ENCODE measurements around the gene CALML4.

DNA sequence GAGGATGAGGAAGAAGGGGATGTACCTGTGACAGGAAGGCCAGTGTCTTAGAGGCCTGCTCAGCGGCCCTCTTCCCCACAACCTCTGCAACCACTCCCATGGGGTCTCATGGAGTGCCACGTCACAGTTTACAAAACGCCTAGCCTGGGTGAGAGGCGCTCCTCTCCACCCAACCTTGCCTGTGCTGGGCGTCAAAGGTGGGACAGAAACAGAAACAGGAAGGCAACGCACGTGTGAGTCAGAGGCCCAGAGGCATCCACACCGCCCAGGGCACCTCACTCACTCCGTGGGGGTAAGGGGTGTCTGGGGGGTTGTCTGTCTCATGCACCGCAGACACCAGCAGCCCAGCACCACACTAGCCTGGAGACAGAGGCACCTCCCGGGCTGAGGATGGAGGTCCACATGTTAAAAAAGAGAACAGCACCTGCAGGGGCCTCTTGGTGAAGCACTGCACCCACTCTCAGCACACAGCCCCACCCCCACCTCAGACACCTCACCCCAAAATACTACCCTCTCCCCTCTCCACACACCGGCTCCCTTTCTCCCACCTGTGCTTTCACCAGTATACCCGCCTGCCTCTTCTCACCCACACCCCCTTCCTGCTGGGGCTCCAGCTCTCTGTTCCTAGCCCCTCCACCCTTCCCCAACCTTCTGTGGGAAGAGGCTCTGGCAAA lies 4.7 kb upstream of the CALML4 start:
- TF ChIP-seq CTCF (IDR thresholded peaks at IDR 0.05) (no peak), POLR2AphosphoS5 (IDR thresholded peaks at IDR 0.05) (no peak), POLR2A (IDR thresholded peaks at IDR 0.05) (no peak)
